Fibroblast of skin of abdomen (primary cell): ENCODE measurements around the gene PTBP1.
"Not testable (repeated sequence)": the region's sequence is repeated elsewhere in the genome, so short reads cannot be mapped to it uniquely, and the experiment has no call there.

ENCODE experiments used
- DNase-seq: peaks from one replicate; pipeline ENCODE4 v3.0.0-alpha.2; 2013

The PTBP1 gene

DNA sequence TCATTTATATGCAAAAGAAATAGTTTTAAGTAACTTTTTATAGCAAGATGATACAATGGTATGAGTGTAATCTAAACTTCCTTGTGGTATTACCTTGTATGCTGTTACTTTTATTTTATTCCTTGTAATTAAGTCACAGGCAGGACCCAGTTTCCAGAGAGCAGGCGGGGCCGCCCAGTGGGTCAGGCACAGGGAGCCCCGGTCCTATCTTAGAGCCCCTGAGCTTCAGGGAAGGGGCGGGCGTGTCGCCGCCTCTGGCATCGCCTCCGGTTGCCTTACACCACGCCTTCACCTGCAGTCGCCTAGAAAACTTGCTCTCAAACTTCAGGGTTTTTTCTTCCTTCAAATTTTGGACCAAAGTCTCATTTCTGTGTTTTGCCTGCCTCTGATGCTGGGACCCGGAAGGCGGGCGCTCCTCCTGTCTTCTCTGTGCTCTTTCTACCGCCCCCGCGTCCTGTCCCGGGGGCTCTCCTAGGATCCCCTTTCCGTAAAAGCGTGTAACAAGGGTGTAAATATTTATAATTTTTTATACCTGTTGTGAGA, 14.3 kb downstream of the PTBP1 start:
- DNase-seq = no peak

DNA sequence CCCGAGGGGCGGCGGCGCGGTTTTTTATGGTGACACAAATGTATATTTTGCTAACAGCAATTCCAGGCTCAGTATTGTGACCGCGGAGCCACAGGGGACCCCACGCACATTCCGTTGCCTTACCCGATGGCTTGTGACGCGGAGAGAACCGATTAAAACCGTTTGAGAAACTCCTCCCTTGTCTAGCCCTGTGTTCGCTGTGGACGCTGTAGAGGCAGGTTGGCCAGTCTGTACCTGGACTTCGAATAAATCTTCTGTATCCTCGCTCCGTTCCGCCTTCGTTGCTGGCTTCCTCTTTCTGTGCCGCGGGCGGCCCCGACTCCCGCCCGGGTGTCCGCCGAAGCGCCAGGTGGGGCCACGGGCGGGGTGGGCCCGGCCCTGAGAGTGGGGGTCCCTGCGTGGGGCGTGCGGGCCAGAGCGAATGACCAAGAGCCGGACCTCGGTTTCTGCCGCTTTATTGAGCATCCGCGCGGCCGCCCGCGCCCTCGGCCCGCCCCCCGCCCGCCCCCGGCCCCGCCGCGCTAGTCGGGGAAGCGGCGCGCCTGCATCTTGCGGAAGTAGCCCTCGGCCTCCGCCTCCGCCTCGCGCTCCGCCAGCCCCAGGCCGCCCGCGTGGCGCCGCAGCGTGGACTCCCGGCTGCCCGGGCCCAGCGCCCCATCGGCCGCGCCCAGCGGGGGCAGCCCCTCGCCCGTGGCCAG, 14.9 kb downstream of the PTBP1 start:
- no peak for DNase-seq

DNA sequence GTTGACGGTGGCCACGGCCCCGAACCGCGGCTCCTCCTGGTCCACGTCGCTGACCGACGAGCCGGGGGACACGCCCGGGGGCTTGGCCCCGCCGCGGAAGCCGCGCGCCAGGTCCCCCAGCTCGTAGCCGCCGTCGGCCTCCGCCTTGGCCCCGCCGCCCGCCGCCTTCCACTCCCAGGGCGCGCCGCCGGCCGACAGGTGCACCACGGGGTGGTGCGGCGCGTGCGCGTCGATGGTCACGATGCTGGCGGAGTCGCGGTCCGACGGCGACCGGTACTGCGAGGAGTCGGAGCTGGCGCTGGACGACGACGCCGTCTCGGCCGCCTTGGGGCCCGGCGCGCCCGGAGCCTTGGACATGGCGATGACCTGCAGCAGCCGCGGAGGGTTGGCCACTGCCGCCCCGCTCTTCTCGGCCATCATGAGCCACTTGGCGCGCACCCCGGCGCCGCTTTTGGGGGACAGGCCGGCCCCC, 15.5 kb downstream of the PTBP1 start:
- no peak for DNase-seq

DNA sequence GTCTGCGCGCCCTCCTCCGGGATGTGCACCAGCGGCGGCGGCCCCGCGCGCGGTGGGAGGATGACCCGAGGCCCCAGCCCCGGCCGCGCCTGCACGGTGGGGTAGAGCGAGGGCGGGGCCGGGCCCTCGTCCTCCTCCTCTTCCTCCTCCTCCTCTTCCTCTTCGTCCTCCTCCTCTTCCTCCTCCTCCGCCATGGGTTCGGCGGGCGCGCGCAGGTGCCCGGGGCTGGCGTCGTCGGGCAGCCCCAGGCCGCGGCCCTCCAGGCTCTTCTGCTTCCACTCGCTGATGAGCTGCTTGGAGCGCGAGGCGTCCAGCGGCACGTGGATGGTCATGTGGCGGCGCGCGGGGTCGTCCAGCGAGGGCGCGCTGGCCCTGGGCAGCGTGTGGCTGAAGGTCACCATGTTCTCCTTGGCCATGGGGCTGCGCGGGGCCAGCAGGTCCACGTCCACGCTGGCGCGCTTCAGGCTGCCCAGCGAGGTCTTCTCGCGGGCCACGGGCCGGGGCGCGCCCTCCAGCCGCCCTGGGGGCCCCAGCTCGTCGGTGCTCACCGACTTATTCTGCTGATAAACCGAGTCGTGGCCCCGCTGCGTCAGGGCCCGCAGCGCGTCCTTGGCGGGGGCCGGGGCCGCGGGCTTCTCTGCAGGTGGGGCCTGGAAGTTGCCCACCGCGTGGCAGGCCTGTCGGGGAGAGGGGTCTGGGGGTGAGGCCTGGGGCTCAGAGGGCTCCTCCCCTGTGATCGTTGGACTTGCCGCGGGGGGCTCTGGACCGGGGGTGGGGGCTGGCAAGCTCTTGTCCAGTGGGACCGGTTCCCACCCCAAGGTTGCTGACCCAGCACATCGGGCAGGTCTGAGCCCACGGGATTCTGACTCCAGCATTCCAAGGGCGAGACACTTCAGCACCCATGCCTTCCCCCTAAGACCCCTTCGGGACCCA, 16.2 kb downstream of the PTBP1 start:
- DNase-seq = no peak

DNA sequence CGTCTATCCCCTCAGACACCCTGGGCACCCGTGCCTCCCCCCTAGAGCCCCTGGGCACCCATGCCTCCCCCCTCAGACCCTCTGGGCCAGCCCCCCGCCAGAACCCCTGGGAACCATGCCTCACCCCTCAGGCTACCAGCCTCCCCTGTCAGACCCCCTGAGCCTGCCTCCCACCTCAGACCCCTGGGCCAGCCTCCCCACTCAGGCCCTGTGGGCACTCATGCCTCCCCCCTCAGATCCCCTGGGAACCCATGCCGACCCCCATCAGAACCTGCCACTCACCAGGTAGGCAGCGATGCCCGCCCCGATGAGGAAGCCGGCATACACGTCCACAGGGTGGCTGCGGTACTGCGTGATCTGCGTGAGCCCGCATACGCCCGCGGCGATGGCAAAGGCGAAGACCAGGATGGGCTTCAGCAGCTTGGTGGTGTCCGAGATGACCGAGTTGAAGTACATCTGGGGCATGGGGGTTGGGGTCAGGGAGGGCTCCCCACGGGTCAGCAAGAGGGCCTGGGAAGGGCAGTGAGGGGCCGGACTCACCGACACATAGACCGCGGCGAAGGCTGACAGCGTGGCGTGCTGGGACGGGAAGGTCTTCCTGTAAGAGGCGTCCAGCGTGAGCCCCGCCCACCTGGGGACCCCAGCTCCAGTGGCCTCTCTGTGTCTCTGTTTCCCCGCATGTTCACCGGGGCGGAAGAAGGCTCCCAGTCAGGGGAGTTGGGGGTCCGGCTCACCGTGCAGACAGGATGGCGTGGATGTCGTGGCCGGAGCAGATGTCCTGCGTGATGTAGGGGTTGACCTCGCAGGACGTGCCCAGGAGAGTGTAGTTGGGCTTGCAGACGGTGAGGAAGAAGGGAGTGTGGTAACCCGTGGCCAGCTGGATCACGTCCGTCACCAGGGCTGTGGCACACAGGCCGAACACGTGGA, 17.2 kb downstream of the PTBP1 start:
- no peak for DNase-seq

DNA sequence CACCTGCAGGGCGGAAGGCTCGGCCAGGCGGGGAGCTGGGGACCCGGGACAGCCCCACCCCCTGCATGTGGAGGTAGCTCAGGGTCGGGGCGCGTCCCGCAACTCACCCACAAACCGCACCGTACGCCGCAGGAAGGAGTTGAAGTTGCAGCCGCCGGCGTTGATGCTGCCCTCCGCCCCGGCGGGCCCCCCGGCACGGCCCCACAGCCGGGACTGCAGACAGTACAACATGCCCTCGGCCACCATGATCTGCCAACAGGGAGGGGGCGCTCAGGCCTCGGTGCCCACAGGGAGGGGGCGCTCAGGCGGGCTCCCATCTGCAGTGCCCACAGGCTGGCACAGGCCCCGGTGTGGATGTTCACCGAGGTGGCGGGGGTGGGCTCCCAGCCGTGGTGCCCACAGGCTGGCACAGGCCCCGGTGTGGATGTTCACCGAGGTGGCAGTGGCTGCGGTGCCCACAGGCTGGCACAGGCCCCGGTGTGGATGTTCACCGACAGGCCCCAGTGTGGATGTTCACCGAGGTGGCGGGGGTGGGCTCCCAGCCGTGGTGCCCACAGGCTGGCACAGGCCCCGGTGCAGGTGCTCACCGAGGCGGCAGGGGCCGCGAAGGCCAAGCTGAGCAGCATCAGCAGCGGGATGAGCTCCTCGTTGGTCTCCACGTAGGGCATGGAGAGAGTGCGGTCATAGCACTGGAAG, 18.0 kb downstream of the PTBP1 start:
- DNase-seq = no peak

DNA sequence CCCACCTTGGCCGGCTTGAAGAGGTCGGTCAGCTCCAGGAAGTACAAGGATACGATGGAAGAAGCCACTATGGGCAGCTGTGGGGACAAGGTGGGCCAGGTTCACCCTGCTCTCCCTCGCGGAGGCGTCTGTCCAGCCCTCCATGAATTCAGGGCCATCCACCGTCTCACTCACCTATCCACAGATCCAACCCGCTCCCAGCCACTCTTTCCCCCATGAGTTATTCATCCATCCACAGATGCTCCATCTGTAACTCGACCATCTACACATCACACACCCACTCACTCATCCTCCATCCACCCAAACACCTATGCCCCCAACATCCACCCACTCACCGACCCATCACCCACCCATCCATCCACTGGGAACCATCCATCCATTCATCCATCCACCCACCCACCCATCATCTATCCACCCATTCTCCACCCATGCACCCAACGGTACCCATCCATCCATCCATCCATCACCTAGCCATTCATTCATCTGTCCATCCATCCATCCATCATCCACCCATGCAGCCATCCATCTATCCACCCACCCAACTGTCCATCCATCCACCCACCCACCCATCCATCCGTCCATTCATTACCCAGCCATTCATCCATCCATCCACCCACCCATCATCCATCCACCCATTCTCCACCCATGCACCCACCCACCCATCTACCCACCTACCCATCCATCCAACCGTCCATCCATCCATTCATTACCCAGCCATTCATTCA, 18.7 kb downstream of the PTBP1 start:
- no peak for DNase-seq

DNA sequence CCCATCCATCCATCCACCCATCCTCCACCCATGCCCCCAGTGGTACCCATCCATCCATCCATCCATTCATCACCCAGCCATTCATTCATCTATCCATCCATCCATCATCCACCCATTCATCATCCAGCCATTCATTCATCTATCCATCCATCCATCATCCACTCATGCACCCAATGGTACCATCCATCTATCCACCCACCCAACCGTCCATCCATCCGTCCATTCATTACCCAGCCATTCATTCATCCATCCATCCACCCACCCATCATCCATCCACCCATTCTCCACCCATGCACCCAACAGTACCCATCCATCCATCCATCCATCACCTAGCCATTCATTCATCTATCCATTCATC, 19.2 kb downstream of the PTBP1 start:
- no peak for DNase-seq

DNA sequence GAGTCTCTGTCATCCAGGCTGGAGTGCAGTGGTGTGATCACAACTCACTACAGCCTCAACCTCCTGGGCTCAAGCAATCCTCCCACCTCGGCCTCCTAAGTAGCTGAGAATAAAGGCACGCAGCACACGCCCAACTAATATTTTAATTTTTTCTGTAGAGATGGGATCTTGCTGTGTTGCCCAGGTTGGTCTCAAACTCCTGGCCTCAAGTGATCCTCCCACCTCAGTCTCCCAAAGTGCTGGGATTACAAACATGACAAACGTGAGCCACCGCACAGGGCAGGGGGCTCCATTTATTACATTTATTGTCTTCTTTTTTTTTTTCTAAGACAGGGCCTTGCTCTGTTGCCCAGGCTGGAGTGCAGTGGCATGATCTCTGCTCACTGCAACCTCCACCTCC, 23.0 kb downstream of the PTBP1 start:
- DNase-seq = not testable (repeated sequence)

DNA sequence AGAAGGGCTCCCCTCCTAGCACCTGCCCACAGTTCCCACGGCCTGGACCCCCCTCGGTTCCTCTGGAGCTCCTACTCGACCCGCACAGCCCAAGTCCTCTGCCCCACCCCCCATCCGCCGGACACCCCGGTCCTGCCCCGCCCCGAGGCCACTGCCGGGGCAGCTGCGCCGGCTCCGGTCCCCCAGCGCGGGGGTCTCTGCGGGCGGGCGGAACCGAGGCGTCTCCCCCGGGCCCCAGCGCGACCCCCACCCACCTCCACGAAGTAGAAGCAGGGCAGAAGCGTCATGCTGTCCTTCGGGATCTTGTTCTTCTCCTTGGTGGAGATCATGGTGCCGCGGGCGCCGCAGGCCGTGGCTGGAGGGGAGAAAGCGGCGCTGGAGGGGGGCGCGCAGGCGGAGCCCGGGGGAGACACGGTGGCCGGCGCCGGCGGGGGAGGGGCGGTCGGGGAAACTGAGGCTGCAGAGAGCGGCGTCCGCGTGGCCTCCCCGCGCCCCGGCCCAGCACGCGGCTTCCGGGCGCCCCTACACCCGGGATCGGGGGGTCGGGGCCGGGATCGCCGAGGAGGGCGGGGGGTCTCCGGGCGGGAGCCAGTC, 24.1 kb downstream of the PTBP1 start:
- no peak for DNase-seq

DNA sequence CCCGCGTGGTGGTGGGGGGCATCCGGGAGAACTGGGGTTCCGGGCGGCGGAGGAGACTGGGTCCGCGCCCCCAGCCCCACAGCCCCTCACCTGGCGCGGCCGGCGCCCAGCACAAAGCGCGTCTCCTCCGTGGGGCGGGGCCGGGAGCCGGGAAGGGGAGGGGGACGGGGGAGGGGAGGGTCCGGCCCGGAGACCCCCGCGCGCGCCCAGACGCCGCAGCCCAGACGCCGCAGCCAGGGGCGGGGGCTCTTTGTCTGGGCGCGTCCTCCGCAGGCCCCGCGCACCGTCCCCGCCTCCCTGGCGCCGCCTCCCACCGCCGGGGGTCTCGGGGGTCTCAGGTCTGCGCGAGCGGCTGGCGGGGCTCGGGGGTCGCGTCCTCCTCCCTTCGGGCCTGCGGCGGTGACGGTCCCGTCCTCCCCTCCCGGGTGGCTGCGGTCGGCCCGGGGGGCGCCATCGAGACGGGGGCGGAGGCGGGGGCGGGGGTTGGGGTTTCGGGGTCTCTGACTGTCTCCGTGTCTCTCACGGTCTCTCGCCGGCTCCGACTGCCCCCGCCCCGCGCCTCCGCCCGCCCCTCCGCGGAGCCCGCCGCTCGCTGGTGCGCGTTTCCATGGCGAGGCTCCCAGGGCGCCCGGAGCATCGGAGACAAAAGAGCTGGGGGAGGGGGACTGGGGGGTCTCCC, 24.7 kb downstream of the PTBP1 start, which contains the start of gene PLPPR3:
Gene PLPPR3, minus strand, starts transcription at position 131 of the 679 bp plus-strand sequence. CDS start 396 bp downstream, outside the sequence.
- DNase-seq = no peak

DNA sequence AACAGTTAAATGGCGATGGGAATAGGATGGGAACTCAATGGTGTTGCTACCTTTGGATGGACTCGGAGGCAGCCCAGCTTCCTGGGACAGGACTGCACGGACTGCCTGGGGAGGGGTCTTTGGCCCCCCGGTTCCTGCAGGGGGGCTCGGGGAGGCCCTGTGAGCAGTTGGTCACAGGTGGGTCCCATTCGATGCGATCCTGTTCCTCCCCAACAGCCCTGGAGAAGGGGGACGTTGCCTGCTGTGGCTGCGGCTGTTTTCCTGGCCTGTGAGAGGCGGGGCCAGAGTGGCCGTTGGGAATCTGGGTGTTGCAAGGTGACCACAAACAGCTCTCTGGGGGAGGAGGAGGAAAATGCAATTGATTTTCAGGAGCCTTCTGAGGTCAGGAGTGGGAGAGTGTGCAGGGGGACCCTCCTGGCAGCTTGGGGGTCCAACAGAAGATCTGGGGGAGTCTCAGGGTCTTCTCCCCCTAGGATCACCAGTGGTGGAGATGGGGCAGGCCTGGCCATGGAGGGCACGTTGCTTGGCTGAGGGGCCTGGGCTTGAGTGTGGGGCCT, 26.4 kb downstream of the PTBP1 start:
- DNase-seq = no peak

DNA sequence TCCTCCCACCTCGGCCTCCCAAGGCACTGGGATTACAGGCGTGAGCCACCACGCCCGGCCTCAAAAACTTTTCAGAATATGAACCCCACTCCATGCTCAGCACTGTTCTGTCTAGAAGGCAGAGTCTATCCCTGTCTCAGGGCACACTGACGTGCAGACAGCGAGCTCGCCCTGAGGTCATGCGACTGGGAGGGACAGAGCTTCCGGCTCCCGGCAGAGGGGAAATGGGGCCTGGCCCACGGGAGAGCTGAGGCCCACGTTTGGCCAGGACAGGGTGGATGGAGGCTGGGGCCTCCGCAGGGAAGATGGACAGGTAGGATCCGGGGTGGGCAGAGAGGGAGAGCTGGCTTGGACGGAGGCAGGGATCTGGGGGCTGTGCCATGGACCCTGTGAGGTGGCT, 27.6 kb downstream of the PTBP1 start:
- DNase-seq = no peak

DNA sequence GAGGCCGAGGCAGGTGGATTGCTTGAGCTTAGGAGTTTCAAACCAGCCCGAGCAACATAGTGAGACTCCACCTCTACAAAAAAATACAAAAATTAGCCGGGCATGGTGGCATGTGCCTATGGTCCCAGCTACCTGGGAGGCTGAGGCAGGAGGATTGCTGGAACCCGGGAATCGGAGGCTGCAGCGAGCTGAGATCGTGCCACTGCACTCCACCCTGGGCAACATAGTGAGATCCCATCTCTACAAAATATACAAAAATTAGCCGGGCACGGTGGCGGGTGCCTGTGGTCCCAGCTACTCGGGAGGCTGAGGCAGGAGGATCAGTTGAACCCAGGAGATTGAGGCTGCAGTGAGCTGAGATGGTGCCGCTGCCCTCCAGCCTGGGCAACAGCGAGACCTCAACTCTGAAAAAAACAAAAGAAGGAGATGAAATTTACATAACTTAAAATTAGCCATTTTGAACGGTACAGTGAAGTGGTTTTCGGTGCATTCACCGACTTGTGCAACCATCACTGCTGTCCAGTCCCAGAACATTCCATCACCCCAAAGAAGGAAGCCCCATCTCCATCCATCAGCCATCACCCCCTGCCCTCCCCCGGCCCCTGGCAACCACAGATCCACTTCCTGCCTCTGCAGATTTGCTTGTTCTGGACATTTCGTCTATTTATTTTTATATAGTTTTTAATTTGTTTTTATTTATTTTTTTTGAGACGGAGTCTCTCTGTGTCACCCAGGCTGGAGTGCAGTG, 28.8 kb downstream of the PTBP1 start:
- no peak for DNase-seq

DNA sequence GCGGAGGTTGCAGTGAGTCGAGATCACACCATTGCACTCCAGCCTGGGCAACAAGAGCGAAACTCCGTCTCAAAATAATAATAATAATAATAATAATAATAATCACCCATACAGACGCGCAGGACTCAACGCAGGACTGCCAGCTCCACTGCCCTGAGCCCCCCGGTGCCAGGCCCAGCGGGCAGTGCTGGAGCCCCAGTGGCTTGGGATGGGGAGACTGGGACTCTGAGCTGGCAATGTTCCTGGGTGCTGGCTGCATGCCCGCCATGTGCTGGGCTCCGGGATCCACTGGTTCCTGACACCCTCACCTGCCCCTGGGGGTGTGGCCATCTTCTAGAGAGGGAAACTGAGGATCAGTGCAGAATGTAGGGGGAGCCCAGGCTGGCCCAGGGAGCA, 30.1 kb downstream of the PTBP1 start:
- DNase-seq = no peak

DNA sequence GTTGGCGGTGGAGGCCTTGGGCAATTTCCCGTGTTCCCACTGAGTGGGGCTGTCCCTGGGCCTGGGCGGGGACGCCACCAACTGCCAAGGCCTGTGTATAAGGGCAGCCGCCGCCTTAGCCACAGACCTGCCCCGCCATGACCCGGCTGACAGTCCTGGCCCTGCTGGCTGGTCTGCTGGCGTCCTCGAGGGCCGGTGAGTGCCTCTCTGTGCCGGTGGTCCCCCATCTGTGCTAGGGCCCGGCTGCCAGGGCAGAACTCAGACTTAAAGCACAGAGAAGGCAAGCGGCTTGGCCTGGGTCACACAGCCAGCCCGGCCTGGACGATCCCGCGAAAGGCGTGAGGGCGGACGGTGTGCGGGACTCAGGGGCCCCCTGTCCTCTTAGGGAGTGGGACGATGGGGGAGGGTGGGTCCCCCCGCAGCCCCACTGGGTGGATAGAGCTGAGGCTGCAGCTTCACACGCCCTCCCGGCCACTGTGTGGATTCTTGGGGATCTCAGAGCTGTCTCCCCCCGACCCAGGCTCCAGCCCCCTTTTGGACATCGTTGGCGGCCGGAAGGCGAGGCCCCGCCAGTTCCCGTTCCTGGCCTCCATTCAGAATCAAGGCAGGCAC, 30.6 kb downstream of the PTBP1 start, which contains the start of gene AZU1:
Gene AZU1, plus strand, starts transcription at position 128 of the 612 bp plus-strand sequence. Its CDS starts 10 bp downstream, at position 138.
- DNase-seq = no peak

DNA sequence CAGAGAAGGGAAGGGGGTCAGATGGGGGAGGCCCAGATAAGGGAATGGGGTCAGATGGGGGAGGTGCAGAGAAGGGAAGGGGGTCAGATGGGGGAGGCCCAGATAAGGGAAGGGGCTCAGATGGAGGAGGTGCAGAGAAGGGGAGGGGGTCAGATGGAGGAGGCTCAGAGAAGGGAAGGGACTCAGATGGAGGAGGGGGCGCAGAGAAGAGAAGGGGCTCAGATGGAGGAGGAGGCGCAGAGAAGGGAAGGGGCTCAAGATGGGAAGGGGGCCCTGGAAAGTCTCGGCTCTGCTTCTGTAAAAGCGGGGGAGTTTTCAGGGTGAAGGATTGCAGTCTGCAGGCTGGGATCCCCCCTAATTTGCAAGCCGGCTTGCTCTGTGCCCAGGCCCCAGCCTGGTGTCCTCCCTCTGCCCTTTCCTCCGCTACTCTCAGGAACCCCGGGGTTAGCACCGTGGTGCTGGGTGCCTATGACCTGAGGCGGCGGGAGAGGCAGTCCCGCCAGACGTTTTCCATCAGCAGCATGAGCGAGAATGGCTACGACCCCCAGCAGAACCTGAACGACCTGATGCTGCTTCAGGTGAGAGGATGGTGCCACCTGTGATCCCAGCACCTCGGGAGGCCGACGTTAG, 32.0 kb downstream of the PTBP1 start:
- no peak for DNase-seq
